Measurements from ENCODE around the gene SSBP3. TPM values are rescaled to one million over a fixed set of nuclear protein-coding genes. Genes with fewer than 3 reads are reported as not detected.

Gene SSBP3
- total RNA-seq, 1 experiment from 2014 or later = 26.5 TPM

DNA sequence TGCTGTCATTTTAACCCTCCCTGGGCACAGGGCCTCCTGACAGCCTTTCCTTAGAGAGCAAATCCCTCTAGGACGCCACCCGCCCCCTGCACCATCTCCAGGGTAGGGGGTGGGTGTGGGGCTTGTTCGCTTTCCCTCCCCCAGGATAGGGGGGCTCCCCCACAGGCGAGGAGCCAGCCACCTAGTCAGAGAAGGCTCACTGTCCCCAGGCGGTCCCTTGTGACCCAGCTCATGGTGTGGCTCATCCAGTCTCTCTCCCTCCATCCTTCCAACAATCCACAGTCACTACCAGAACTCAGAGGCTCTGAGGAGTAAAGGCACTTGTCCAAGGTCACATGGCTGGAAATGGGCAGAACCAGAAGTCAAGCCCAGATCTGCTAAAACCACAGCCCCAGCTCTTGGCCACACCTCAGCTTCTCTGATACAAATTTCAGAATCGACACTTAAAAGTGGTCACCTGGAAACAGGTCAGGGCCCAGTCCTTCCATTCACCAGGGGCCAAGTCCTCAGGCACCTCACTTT is 116.4 kb downstream of the SSBP3 start:
- no peak overlapping the region for H2AFZ ChIP-seq
- H3K79me2 ChIP-seq (ENCODE audit: low read depth) = no peaks in the 10 kb centered on the region
- peaks cover 2% of the 10 kb centered on the region; the same call in 1 of the 2 replicates for H3F3A ChIP-seq (ENCODE audit: insufficient read depth, low read depth)
- no peaks in the 10 kb centered on the region for H3K9me3 ChIP-seq (ENCODE audit: insufficient read depth, low read depth)
- H3K27me3 ChIP-seq (ENCODE audit: insufficient read depth, low read depth) = no peaks in the 10 kb centered on the region
- no peaks in the 10 kb centered on the region for H3K36me3 ChIP-seq (ENCODE audit: low read depth)
- no peak overlapping the region for H3K27ac ChIP-seq
- no peak overlapping the region for H3K4me2 ChIP-seq
- H4K20me1 ChIP-seq (ENCODE audit: insufficient read depth) = no peaks in the 10 kb centered on the region
- no peaks in the 10 kb centered on the region; the same call in 1 of the 2 replicates for H3K4me1 ChIP-seq (replicated peaks; ENCODE audit: insufficient read depth)
- BruUV-seq (replicated peaks) = no TSS peak
- H3K9me2 ChIP-seq (ENCODE audit: insufficient read depth) = no peaks in the 10 kb centered on the region
- TF ChIP-seq EZH2 (IDR thresholded peaks at IDR 0.05; ENCODE audit: low read depth) = no peak
- TF ChIP-seq, protein P1, sequence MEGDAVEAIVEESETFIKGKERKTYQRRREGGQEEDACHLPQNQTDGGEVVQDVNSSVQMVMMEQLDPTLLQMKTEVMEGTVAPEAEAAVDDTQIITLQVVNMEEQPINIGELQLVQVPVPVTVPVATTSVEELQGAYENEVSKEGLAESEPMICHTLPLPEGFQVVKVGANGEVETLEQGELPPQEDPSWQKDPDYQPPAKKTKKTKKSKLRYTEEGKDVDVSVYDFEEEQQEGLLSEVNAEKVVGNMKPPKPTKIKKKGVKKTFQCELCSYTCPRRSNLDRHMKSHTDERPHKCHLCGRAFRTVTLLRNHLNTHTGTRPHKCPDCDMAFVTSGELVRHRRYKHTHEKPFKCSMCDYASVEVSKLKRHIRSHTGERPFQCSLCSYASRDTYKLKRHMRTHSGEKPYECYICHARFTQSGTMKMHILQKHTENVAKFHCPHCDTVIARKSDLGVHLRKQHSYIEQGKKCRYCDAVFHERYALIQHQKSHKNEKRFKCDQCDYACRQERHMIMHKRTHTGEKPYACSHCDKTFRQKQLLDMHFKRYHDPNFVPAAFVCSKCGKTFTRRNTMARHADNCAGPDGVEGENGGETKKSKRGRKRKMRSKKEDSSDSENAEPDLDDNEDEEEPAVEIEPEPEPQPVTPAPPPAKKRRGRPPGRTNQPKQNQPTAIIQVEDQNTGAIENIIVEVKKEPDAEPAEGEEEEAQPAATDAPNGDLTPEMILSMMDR (conservative IDR thresholded peaks at IDR 0.05) = no peak
- ChIA-PET POLR2A (ENCODE audit: unreplicated experiment) (no interaction called here), CTCF (no interaction called here)
- intact Hi-C loops (cut with micrococcal nuclease; ENCODE audit: unreplicated experiment) = no loop called here
- DNase-seq = no peak
- H3K4me3 ChIP-seq = no peak overlapping the region

- H3K79me2 ChIP-seq (ENCODE audit: low read depth) = no peaks in the 10 kb centered on the region
- TF ChIP-seq, protein P1 (conservative IDR thresholded peaks at IDR 0.05) = no peak
- no peak for TF ChIP-seq EZH2 (IDR thresholded peaks at IDR 0.05; ENCODE audit: low read depth)
- no peak overlapping the region for H3K4me2 ChIP-seq
- H3F3A ChIP-seq (ENCODE audit: insufficient read depth, low read depth) = peaks cover 4% of the 10 kb centered on the region; the same call in 1 of the 2 replicates
- H2AFZ ChIP-seq = no peak overlapping the region
- H3K4me1 ChIP-seq (replicated peaks; ENCODE audit: insufficient read depth) = no peaks in the 10 kb centered on the region; the same call in 1 of the 2 replicates
- no peak for DNase-seq
- no peak overlapping the region for H3K27ac ChIP-seq
- intact Hi-C loops (cut with micrococcal nuclease; ENCODE audit: unreplicated experiment) = no loop called here
- ChIA-PET CTCF (no interaction called here), POLR2A (ENCODE audit: unreplicated experiment) (no interaction called here)
- no peak overlapping the region for H3K4me3 ChIP-seq
- H3K36me3 ChIP-seq (ENCODE audit: low read depth) = no peaks in the 10 kb centered on the region
- H3K9me3 ChIP-seq (ENCODE audit: insufficient read depth, low read depth) = no peaks in the 10 kb centered on the region
- no peaks in the 10 kb centered on the region for H3K27me3 ChIP-seq (ENCODE audit: insufficient read depth, low read depth)
- no TSS peak for BruUV-seq (replicated peaks)
- H3K9me2 ChIP-seq (ENCODE audit: insufficient read depth) = no peaks in the 10 kb centered on the region
- H4K20me1 ChIP-seq (ENCODE audit: insufficient read depth) = no peaks in the 10 kb centered on the region
Measured at GRCh38 chr1:54287801-54288211, 118.4 kb downstream of the SSBP3 start.

DNA sequence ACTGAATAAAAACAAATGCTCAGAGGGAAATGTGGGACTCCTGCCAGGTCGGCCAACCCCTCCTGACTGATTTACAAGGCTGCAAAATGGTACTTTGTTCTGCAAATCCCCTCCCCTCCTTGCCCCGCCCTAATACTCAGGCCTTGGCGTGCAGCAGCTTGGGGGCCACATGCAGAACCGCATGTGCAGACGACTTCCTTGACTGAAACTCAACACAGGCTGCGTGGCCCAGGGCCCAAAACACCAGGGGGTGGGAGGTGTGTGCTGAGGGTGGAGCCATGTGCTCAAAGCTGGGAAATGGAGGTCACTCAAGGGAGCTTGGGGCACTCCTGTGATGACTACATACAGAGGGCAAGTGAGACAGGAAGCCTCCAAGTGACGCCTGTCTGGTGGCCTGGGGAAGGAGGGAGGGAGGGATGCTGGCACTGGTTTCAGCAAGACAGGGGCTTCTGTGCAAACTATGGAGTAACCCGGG is 119.0 kb downstream of the SSBP3 start:
- Histone ChIP-seq H4K20me1 (ENCODE audit: insufficient read depth) (no peaks in the 10 kb centered on the region), H3K4me1 (replicated peaks; ENCODE audit: insufficient read depth) (no peaks in the 10 kb centered on the region; the same call in 1 of the 2 replicates), H3F3A (ENCODE audit: insufficient read depth, low read depth) (peaks cover 4% of the 10 kb centered on the region; the same call in 1 of the 2 replicates), H3K4me3 (no peak overlapping the region), H3K36me3 (ENCODE audit: low read depth) (no peaks in the 10 kb centered on the region), H3K9me3 (ENCODE audit: insufficient read depth, low read depth) (no peaks in the 10 kb centered on the region), H3K79me2 (ENCODE audit: low read depth) (no peaks in the 10 kb centered on the region), H3K27ac (no peak overlapping the region), H2AFZ (no peak overlapping the region), H3K4me2 (no peak overlapping the region), H3K9me2 (ENCODE audit: insufficient read depth) (no peaks in the 10 kb centered on the region), H3K27me3 (ENCODE audit: insufficient read depth, low read depth) (no peaks in the 10 kb centered on the region)
- BruUV-seq (replicated peaks) = no TSS peak
- no peak for TF ChIP-seq EZH2 (IDR thresholded peaks at IDR 0.05; ENCODE audit: low read depth)
- TF ChIP-seq, protein P1 (conservative IDR thresholded peaks at IDR 0.05) = no peak
- ChIA-PET CTCF (interaction anchor here (0.6 kb wide), 1 partner anchor 25 kb away, joined by 3 read pairs; no protein-coding TSS in a partner anchor), POLR2A (ENCODE audit: unreplicated experiment) (no interaction called here)
- intact Hi-C loops (cut with micrococcal nuclease; ENCODE audit: unreplicated experiment) = no loop called here
- DNase-seq = no peak
